NT2/D1 (cell line): ENCODE measurements around the gene LYZL2.
"Not testable (repeated sequence)": the region's sequence is repeated elsewhere in the genome, so short reads cannot be mapped to it uniquely, and the experiment has no call there.

Experiments used
- DNase-seq: peaks from one replicate; pipeline ENCODE4 v3.0.0-alpha.2; 2011; ENCODE audit warnings: low read depth, low spot score
- H3K27me3 ChIP-seq: 2 replicates; pipeline ENCODE4 v1.6.0; 2011; ENCODE audit warnings: mild to moderate bottlenecking; ENCODE audit not compliant: insufficient read length, insufficient read depth
- H3K36me3 ChIP-seq: 2 replicates; pipeline ENCODE4 v1.6.1; 2011; ENCODE audit warnings: mild to moderate bottlenecking, low read length, mixed read lengths; ENCODE audit not compliant: insufficient read depth, insufficient read length
- H3K4me1 ChIP-seq: 2 replicates; pipeline ENCODE4 v1.5.1; 2011; ENCODE audit not compliant: insufficient read depth, insufficient read length
- H3K4me3 ChIP-seq: 2 replicates; pipeline ENCODE4 v1.5.1; 2011; ENCODE audit warnings: low read depth; ENCODE audit not compliant: insufficient read length
- H3K9ac ChIP-seq: 2 replicates; pipeline ENCODE4 v1.6.0; 2011; ENCODE audit warnings: low read depth; ENCODE audit not compliant: insufficient read length
- H3K9me3 ChIP-seq: 2 replicates; pipeline ENCODE4 v1.5.1; 2011; ENCODE audit warnings: mild to moderate bottlenecking, low read length; ENCODE audit not compliant: insufficient read depth
- SUZ12 ChIP-seq: IDR thresholded peaks from 2 replicates; pipeline ENCODE4 v1.6.1; 2011; ENCODE audit not compliant: insufficient read length, insufficient read depth; ENCODE audit errors: extremely low read depth
- YY1 ChIP-seq: IDR thresholded peaks from 2 replicates; pipeline ENCODE4 v1.6.1; 2011; ENCODE audit not compliant: insufficient read length, insufficient read depth
- ZNF274 ChIP-seq: IDR thresholded peaks from 2 replicates; pipeline ENCODE4 v1.6.1; 2011; ENCODE audit warnings: mild to moderate bottlenecking, low read depth, low read length

LYZL2 gene

DNA sequence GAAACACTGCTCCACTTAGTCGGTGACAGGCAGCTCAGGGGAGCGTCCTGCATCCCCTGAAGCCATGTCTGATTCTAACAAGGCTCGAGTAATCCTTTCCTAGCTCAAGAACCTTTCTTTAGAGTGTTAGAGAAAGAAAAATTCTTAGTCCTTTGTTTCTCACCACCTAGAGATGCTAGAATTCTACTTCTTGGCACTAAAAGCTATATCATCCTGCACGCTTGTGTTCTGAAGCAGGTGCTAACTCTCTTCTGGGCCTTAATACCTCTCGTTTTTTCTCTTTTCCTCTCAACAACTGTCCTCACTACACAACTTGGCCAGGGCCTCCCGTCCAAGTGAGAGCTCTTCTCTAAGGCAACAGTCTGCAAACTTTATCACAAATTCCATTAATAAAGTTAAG, at the start of gene LYZL2:
LYZL2 (minus strand) TSS at position 101 of the 400 bp plus-strand sequence. CDS start 2,838 bp downstream, outside the sequence.
- Histone ChIP-seq H3K27me3 (no peaks in the 10 kb centered on the region), H3K9ac (no peak within 1 kb of the TSS), H3K4me1 (no peaks in the 10 kb centered on the region), H3K9me3 (no peaks in the 10 kb centered on the region), H3K4me3 (no peak within 1 kb of the TSS), H3K36me3 (no peaks in the 10 kb centered on the region)
- no peak for DNase-seq
- TF ChIP-seq YY1 (no peak), SUZ12 (no peak)

DNA sequence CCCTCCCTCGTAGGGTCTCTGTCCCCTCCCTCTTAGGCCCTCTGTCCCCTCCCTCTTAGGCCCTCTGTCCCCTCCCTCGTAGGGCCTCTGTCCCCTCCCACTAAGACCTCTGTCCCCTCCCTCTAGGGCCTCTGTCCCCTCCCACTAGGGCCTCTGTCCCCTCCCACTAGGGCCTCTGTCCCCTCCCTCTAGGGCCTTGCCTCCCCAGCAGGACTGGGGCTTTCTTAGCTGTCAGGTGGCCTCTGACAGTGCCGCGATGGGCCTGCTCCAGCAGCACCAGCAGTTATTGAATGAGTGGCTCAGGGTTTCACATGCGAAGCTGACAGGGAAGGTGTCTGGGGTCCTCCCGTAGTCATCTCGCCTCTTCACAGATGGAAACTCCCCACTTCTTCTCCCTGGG, 48.1 kb upstream of the LYZL2 start:
- DNase-seq, H3K4me3 ChIP-seq, H3K27me3 ChIP-seq, H3K9ac ChIP-seq, H3K36me3 ChIP-seq, H3K9me3 ChIP-seq, H3K4me1 ChIP-seq: not testable (repeated sequence)

DNA sequence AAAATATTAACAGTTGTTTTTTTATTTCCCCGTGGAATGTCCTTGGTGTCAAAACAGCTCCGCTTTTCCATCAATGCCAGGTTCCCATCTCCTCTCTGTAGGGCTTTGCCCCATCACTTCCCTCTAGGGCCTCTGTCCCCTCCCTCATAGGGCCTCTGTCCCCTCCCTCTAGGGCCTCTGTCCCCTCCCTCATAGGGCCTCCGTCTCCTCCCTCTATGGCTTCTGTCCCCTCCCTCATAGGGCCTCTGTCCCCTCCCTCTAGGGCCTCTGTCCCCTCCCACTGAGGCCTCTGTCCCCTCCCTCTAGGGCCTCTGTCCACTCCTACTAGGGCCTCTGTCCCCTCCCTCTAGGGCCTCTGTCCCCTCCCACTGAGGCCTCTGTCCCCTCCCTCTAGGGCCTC, 47.6 kb upstream of the LYZL2 start:
- H3K4me3 ChIP-seq, H3K27me3 ChIP-seq, H3K9ac ChIP-seq, H3K4me1 ChIP-seq, DNase-seq, H3K9me3 ChIP-seq, H3K36me3 ChIP-seq: not testable (repeated sequence)

DNA sequence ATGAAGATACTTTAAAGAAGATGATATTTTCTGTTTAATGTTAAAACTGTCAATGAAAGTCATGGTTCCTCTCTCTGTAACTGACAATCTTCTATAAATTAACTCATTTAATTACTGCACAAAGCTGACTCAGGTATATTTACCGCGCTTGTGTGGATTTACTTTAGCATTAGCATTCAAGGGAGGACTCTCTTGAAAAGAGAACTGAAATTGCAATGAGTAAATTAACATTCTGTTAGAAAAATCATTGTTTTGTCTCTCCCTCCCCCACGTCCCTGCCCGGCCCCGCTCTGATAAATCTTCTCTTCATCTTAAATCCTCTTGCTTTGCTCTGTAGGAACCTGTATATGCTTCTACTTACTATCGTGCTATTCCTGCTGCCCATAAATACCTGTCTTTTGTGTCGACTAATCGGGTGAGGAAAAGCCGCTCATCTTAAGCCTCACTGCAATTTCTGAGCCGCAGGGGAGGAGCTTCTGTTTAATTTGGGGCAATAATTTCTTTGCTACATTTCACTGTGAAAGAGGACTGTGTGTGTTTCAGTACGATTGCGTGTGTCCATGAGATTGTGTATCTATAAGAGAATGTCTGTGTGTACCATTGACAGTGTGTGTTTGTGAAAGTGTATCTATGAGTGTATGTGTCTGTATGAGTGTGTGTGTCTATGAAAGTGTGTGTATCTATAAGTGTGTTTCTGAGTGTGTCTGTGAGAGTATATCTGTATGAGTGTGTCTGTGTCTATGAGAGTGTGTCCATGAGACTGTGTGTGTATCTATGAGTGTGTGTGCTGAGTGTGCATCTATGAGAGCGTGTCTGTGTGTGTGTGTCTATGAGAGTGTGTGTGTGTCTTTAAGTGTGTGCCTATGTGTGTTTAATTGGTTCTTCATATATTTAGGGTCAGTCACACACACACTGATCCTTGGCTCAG, 46.5 kb upstream of the LYZL2 start:
- no peak overlapping the region for H3K9ac ChIP-seq
- no peaks in the 10 kb centered on the region for H3K9me3 ChIP-seq
- TF ChIP-seq ZNF274 (no peak), YY1 (no peak), SUZ12 (no peak)
- H3K4me1 ChIP-seq, result peaks cover 3% of the 10 kb centered on the region
- no peak for DNase-seq
- H3K27me3 ChIP-seq, result no peaks in the 10 kb centered on the region
- no peak overlapping the region for H3K4me3 ChIP-seq
- H3K36me3 ChIP-seq, result no peaks in the 10 kb centered on the region

DNA sequence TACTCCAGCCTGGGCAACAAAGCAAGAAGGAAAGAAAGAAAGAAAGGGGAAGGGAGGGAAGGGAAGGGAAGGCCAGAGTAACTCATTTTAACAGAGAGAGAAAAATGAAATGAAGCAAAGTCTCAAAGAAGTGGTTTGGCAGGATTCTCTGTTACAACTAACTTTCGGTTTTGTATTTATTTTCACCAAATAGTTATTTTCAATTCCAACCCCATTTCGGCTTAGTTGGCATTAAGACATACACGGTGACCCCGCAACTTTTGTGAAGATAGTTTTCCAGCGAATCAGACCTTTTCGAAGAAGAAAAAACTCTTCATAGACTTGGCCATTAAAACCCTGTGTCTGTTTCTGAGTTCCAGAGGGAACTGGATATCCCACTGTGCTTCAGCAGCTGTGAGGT, 45.2 kb upstream of the LYZL2 start:
- TF ChIP-seq YY1 (no peak), SUZ12 (no peak), ZNF274 (no peak)
- peaks cover 3% of the 10 kb centered on the region for H3K4me1 ChIP-seq
- H3K4me3 ChIP-seq, result no peak overlapping the region
- no peaks in the 10 kb centered on the region for H3K27me3 ChIP-seq
- H3K9me3 ChIP-seq, result no peaks in the 10 kb centered on the region
- H3K9ac ChIP-seq, result no peak overlapping the region
- H3K36me3 ChIP-seq, result no peaks in the 10 kb centered on the region
- no peak for DNase-seq

DNA sequence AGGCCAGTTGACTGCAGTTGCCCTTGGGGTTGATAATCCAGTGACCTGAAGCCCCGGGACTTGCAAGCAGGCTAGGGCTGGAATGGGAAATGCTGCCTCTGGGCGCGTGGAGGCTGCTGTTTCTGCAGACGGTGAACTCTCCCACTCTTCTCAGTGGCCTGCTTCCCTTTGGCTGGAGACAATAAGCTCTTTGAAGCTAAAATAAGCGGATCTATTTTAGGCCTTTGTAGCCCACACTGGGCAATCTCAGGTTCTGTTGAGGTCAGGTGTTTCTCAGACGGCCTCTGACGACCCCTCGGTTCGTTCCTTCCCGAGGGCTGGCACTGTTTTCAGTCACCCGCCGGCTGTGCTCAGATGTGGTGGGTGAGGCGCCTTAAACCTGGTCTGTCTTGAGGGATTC, 43.7 kb upstream of the LYZL2 start:
- not testable (repeated sequence) for H3K9me3 ChIP-seq, H3K4me3 ChIP-seq, DNase-seq, H3K4me1 ChIP-seq, H3K9ac ChIP-seq, H3K36me3 ChIP-seq, H3K27me3 ChIP-seq

DNA sequence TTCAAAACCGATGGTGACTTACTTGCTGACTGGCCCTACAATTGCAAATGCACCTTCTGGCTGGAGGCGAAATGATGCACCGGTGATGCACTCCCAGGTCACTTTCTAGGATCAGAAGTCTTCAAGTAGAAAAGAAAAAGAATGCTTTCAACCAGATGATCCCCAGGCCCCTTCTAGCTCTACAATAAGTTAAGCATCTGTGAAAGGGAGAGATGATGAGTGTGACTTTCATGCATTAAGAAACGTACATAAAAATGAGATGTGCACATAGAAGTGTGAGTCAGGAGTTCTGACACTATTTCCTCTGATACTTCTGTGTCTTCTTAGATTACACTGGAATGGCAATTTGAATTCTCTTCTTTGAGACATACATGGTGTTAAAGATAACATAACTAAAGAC, 42.8 kb upstream of the LYZL2 start:
- DNase-seq, H3K4me3 ChIP-seq, H3K27me3 ChIP-seq, H3K9ac ChIP-seq, H3K4me1 ChIP-seq, H3K36me3 ChIP-seq, H3K9me3 ChIP-seq: not testable (repeated sequence)

DNA sequence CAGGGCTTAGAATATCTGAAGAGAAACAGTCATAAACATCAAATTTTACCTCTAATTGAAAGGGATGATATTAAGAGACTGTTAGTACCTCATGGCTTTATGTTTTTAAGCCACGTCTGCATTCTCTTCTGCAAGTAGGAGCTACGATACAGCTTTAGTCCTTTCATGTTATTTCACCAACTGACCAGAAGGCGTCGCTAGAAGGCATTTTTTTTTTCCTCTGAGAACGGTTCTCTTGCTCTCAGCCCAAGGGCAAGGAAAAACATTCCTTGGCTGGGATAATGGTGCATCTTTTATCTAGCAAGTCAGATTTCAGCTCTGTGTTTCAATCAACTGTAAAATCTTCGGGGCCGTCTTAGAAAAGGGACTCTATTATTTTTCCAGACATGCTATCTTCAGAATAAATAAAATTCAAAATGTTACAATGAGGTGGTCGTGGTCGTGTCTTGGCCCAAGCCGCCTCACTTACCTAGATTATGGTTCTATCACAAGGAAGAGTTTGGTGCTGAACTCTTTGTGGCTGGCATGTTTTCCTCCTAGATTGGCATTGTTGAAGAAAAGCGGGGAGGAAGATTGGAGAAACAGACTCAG, 41.6 kb upstream of the LYZL2 start:
- DNase-seq, result peak; percentile 76
- Histone ChIP-seq H3K36me3 (no peaks in the 10 kb centered on the region), H3K4me1 (peaks cover 3% of the 10 kb centered on the region), H3K9ac (no peak overlapping the region), H3K9me3 (no peaks in the 10 kb centered on the region), H3K27me3 (no peaks in the 10 kb centered on the region), H3K4me3 (no peak overlapping the region)
- TF ChIP-seq SUZ12 (no peak), YY1 (no peak), ZNF274 (no peak)

DNA sequence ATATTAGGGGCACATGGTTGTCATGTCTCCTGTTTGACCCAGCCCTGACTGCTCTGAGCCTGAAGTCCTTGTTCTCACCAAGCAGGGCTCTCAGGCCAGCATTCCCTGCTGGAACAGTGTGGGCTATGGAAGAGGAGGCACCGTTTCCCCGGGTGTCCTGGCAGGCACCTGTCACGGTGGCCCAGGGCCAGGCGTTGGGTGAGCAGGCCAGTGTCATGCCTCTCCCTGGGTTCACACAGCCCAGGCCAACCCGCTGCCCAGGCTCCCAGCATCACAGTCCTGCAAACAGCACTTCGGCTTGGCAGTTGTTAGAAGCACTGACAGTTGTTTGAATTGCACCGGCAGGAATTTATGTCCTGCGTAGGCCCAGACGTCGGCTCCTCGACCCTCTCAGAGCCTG, 38.4 kb upstream of the LYZL2 start:
- H3K9me3 ChIP-seq, H3K4me1 ChIP-seq, H3K4me3 ChIP-seq, H3K27me3 ChIP-seq, H3K9ac ChIP-seq, H3K36me3 ChIP-seq, DNase-seq: not testable (repeated sequence)

DNA sequence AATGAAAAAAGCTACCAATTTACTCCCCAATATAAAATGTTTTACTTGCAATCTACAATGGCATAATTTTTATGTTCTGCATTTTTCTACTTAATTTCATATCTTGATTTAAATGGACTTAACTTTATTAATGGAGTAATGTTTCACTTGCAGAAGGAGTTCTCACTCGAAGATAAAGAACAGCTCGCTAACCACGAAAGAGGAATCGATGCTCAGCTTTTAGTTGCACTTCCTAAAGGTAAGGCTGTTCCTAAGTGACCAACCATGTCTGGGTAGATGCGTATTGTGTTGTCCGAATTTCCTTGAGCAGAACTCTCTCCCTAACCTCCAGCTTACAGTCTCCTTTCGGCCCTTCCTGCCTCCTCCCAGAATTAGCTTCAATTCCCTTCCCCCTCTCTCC, 33.9 kb upstream of the LYZL2 start:
- H3K4me1 ChIP-seq, H3K4me3 ChIP-seq, H3K36me3 ChIP-seq, H3K27me3 ChIP-seq, H3K9ac ChIP-seq, DNase-seq, H3K9me3 ChIP-seq: not testable (repeated sequence)
